SHP77 (cell line): ENCODE data around the gene DTHD1.

ENCODE experiments used
- DNase-seq, 2 experiments: peaks; one replicate each; lab custom pipeline; 2025; lab: John Stamatoyannopoulos, UW

Gene DTHD1

GRCh38 chr4:36348403-36348938 lies 67.1 kb downstream of the DTHD1 start:
- no peak for DNase-seq

DNA sequence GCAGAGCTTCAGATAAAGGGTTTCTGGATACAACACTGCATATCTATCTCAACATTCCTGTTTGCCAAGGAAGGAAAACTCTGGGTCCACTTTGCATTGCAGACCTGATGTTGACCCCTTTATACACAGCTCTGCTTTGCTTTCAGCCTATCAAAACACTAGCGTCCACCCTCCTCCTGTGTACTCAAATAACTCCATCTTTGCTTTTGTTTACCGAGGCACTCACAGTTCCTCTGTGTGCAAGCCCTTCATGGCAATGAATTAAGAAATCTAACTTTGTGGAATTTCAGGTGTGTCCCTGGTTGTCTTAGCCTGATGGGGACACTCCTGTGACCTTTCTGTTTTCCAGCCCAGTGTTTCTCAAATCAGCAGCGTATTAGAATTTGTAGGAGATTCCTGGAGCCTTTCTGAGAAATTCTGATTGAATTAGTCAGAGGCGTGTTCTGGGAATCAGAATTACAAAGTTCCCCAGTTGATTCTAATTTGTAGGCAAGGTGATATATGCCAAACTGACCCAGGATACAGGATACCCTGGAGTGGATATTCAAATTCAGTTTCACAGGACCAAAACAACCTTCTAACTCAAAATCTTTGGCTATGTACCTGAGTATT lies 68.6 kb downstream of the DTHD1 start:
- DNase-seq: no peak

DNA sequence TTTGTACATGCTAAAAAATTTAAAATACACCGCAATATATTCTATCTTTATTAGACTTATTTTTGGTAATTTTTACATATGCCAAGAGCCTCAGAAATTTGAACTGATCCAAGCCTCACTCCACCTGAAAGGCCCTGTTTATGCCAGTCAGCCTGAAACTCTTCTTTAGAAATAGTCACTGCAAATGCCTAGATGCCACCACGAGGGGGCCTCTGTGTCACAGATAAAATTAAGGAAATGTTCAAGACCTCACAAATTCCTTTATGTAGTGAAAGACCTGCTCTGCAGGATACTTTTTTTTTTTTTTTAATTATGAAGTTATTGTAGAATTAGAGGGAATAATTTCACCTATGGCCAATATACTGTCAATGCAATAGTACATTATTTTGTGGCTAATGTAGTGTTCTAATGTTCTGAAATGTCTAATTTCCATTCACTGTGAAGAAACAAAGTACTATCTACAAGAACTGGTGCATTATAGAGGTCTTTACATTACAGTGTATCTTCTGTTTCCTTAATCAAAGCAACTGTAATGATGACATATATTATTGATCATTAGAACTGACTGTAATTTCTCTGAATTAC lies 69.8 kb downstream of the DTHD1 start:
- peak; percentile 7 to 25 for DNase-seq

GRCh38 chr4:36353998-36354397 lies 72.6 kb downstream of the DTHD1 start:
- DNase-seq: no peak

- DNase-seq: no peak
Measured at GRCh38 chr4:36358173-36358572, 76.8 kb downstream of the DTHD1 start.

GRCh38 chr4:36360755-36361154 lies 79.3 kb downstream of the DTHD1 start:
- DNase-seq: no peak

DNA sequence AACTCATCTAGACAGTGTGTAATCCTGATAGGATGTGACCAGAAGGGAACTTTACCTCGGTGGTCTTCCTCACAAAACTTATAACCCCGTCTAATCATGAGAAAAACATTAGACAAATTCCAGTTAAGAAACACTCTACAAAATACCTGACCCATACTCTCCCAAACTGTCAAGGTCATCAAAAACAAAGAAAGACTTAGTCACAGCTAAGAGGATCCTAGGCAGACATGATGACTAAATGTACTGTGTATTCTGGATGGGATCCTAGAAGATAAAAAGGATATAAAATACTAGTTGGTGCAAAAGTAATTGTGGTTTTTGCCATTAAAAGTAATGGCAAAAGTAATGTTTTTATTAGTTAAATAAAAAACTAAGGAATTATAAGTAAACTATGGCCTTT lies 81.6 kb downstream of the DTHD1 start:
- no peak for DNase-seq

DNA sequence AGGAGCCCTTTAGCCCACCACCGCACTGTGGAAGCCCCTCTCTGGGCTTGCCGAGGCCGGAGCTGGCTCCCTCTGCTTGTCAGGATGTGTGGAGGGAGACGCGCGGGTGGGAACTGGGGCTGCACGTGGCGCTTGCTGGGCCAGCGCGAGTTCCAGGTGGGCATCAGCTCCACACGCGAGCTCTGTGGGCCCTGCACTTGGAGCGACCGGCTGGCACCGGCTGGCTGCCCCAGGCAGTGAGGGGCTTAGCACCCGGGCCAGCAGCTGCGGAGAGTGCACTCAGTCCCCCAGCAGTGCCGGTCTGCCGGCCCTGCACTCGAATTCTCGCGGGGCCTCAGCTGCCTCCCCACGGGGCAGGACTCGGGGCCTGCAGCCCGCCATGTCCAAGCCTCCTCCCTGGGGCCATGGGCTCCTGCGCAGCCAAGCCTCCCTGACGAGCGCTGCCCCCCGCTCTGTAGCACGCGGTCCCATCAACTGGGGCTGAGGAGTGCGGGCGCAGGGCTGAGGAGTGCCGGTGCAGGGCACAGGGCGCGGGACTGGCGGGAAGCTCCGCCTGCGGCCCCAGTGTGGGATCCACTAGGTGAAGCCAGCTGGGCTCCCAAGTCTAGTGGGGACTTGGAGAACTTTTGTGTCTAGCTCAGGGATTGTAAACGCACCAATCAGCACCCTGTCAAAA lies 93.6 kb downstream of the DTHD1 start:
- DNase-seq: no peak

- no peak for DNase-seq
Measured at GRCh38 chr4:36385951-36386571, 104.6 kb downstream of the DTHD1 start.

GRCh38 chr4:36386691-36387090 lies 105.3 kb downstream of the DTHD1 start:
- DNase-seq: no peak

- no peak for DNase-seq
Measured at GRCh38 chr4:36388710-36389109, 107.3 kb downstream of the DTHD1 start.

- no peak for DNase-seq
Measured at GRCh38 chr4:36391411-36391810, 110.0 kb downstream of the DTHD1 start.

GRCh38 chr4:36392024-36392423 lies 110.6 kb downstream of the DTHD1 start:
- no peak for DNase-seq

DNA sequence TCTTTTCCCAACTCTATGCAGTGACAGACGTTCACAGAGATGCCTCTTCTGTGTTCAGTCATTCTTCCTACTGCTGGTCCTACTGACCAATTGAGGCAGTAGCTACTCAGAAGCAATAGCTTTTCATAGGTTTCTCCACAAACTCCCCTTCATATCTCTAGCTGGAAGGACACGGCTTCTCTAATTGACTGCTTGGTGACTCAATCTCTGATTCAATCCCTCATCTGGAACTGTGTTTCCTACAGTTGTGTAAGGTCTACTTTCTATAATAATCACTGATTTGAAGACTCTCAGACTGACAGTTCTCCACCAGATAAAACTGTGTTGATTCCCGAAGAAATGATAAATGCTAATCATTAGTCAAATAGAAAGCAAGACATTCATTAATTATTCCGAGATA lies 111.5 kb downstream of the DTHD1 start:
- no peak for DNase-seq
